ENCODE results near the gene DGKA. TPM values are rescaled to one million over a fixed set of nuclear protein-coding genes. Genes with fewer than 3 reads are reported as not detected.

DGKA gene
- total RNA-seq, 1 donor from 2014 or later = 6.8 TPM

- H3K4me1 ChIP-seq (ENCODE audit: control insufficient read depth in 3 of 3, insufficient read depth in 3 of 3, low read length in 3 of 3) = peaks cover 3 to 9% (median 9%) of the 10 kb centered on the region in 3 donors
- H3K27me3 ChIP-seq (ENCODE audit: control insufficient read depth in 3 of 3, insufficient read depth in 3 of 3, low read length in 3 of 3) = no peaks in the 10 kb centered on the region
- no peaks in the 10 kb centered on the region for H3K9me3 ChIP-seq (ENCODE audit: control insufficient read depth in 3 of 3, low read length in 3 of 3)
- no peak overlapping the region for H3K27ac ChIP-seq (ENCODE audit: low read depth, low read length)
- peak overlapping the region in 2 of 3 donors; percentile 2 to 71 for H3K9ac ChIP-seq (ENCODE audit: low read depth in 1 of 3, low read length in 3 of 3)
- peak overlapping the region; percentile 53 to 54 (median 54) for H3K4me3 ChIP-seq (ENCODE audit: low read length in 3 of 3)
- H3K36me3 ChIP-seq (ENCODE audit: control insufficient read depth in 3 of 3, insufficient read depth in 3 of 3, low read length in 3 of 3) = peaks cover 0 to 6% (median 0%) of the 10 kb centered on the region in 3 donors
Observed at GRCh38 chr12:55940065-55940732, 9.2 kb downstream of the DGKA start.

GRCh38 chr12:55942055-55942454 is 11.1 kb downstream of the DGKA start:
- H3K27me3 ChIP-seq (ENCODE audit: control insufficient read depth in 3 of 3, insufficient read depth in 3 of 3, low read length in 3 of 3) = no peaks in the 10 kb centered on the region
- no peak overlapping the region for H3K27ac ChIP-seq (ENCODE audit: low read depth, low read length)
- H3K36me3 ChIP-seq (ENCODE audit: control insufficient read depth in 3 of 3, insufficient read depth in 3 of 3, low read length in 3 of 3) = peaks cover 0 to 6% (median 0%) of the 10 kb centered on the region in 3 donors
- peaks cover 3 to 9% (median 9%) of the 10 kb centered on the region in 3 donors for H3K4me1 ChIP-seq (ENCODE audit: control insufficient read depth in 3 of 3, insufficient read depth in 3 of 3, low read length in 3 of 3)
- no peaks in the 10 kb centered on the region for H3K9me3 ChIP-seq (ENCODE audit: control insufficient read depth in 3 of 3, low read length in 3 of 3)
- no peak overlapping the region for H3K9ac ChIP-seq (ENCODE audit: low read depth in 1 of 3, low read length in 3 of 3)
- H3K4me3 ChIP-seq (ENCODE audit: low read length in 3 of 3) = no peak overlapping the region

- no peaks in the 10 kb centered on the region for H3K27me3 ChIP-seq (ENCODE audit: control insufficient read depth in 3 of 3, insufficient read depth in 3 of 3, low read length in 3 of 3)
- no peak overlapping the region for H3K27ac ChIP-seq (ENCODE audit: low read depth, low read length)
- no peak overlapping the region for H3K9ac ChIP-seq (ENCODE audit: low read depth in 1 of 3, low read length in 3 of 3)
- no peaks in the 10 kb centered on the region for H3K9me3 ChIP-seq (ENCODE audit: control insufficient read depth in 3 of 3, low read length in 3 of 3)
- H3K4me1 ChIP-seq (ENCODE audit: control insufficient read depth in 3 of 3, insufficient read depth in 3 of 3, low read length in 3 of 3) = peaks cover 3 to 9% (median 9%) of the 10 kb centered on the region in 3 donors
- H3K36me3 ChIP-seq (ENCODE audit: control insufficient read depth in 3 of 3, insufficient read depth in 3 of 3, low read length in 3 of 3) = peaks cover 0 to 6% (median 0%) of the 10 kb centered on the region in 3 donors
- no peak overlapping the region for H3K4me3 ChIP-seq (ENCODE audit: low read length in 3 of 3)
Observed at GRCh38 chr12:55942577-55943136, 11.7 kb downstream of the DGKA start.

- H3K36me3 ChIP-seq (ENCODE audit: control insufficient read depth in 3 of 3, insufficient read depth in 3 of 3, low read length in 3 of 3) = peaks cover 0 to 6% (median 0%) of the 10 kb centered on the region in 3 donors
Observed at GRCh38 chr12:55946553-55946952, 15.6 kb downstream of the DGKA start.

GRCh38 chr12:55955344-55955743 is 24.4 kb downstream of the DGKA start:
- H3K9ac ChIP-seq (ENCODE audit: low read depth in 1 of 3, low read length in 3 of 3) = no peak overlapping the region
- H3K9me3 ChIP-seq (ENCODE audit: control insufficient read depth in 3 of 3, low read length in 3 of 3) = no peaks in the 10 kb centered on the region
- no peak overlapping the region for H3K4me3 ChIP-seq (ENCODE audit: low read length in 3 of 3)
- H3K4me1 ChIP-seq (ENCODE audit: control insufficient read depth in 3 of 3, insufficient read depth in 3 of 3, low read length in 3 of 3) = no peaks in the 10 kb centered on the region
- H3K27ac ChIP-seq (ENCODE audit: low read depth, low read length) = no peak overlapping the region
- no peaks in the 10 kb centered on the region for H3K27me3 ChIP-seq (ENCODE audit: control insufficient read depth in 3 of 3, insufficient read depth in 3 of 3, low read length in 3 of 3)
- H3K36me3 ChIP-seq (ENCODE audit: control insufficient read depth in 3 of 3, insufficient read depth in 3 of 3, low read length in 3 of 3) = peaks cover 0 to 18% (median 0%) of the 10 kb centered on the region in 3 donors

More at GRCh38 chr12:55946553-55946952, 15.6 kb downstream of the DGKA start:
- no peaks in the 10 kb centered on the region for H3K27me3 ChIP-seq (ENCODE audit: control insufficient read depth in 3 of 3, insufficient read depth in 3 of 3, low read length in 3 of 3)
- H3K4me1 ChIP-seq (ENCODE audit: control insufficient read depth in 3 of 3, insufficient read depth in 3 of 3, low read length in 3 of 3) = no peaks in the 10 kb centered on the region
- no peak overlapping the region for H3K4me3 ChIP-seq (ENCODE audit: low read length in 3 of 3)
- H3K9me3 ChIP-seq (ENCODE audit: control insufficient read depth in 3 of 3, low read length in 3 of 3) = no peaks in the 10 kb centered on the region
- no peak overlapping the region for H3K9ac ChIP-seq (ENCODE audit: low read depth in 1 of 3, low read length in 3 of 3)
- no peak overlapping the region for H3K27ac ChIP-seq (ENCODE audit: low read depth, low read length)

- H3K9ac ChIP-seq (ENCODE audit: low read depth in 1 of 3, low read length in 3 of 3) = no peak overlapping the region
- H3K36me3 ChIP-seq (ENCODE audit: control insufficient read depth in 3 of 3, insufficient read depth in 3 of 3, low read length in 3 of 3) = peaks cover 0 to 18% (median 0%) of the 10 kb centered on the region in 3 donors
- H3K4me3 ChIP-seq (ENCODE audit: low read length in 3 of 3) = no peak overlapping the region
- H3K27me3 ChIP-seq (ENCODE audit: control insufficient read depth in 3 of 3, insufficient read depth in 3 of 3, low read length in 3 of 3) = no peaks in the 10 kb centered on the region
- no peaks in the 10 kb centered on the region for H3K4me1 ChIP-seq (ENCODE audit: control insufficient read depth in 3 of 3, insufficient read depth in 3 of 3, low read length in 3 of 3)
- no peaks in the 10 kb centered on the region for H3K9me3 ChIP-seq (ENCODE audit: control insufficient read depth in 3 of 3, low read length in 3 of 3)
- H3K27ac ChIP-seq (ENCODE audit: low read depth, low read length) = no peak overlapping the region
Observed at GRCh38 chr12:55955800-55956508, 25.0 kb downstream of the DGKA start.

GRCh38 chr12:55957106-55957859 is 26.3 kb downstream of the DGKA start:
- Histone ChIP-seq H3K9ac (ENCODE audit: low read depth in 1 of 3, low read length in 3 of 3) (no peak overlapping the region), H3K36me3 (ENCODE audit: control insufficient read depth in 3 of 3, insufficient read depth in 3 of 3, low read length in 3 of 3) (peaks cover 0 to 11% (median 0%) of the 10 kb centered on the region in 3 donors), H3K4me3 (ENCODE audit: low read length in 3 of 3) (no peak overlapping the region), H3K27me3 (ENCODE audit: control insufficient read depth in 3 of 3, insufficient read depth in 3 of 3, low read length in 3 of 3) (no peaks in the 10 kb centered on the region), H3K27ac (ENCODE audit: low read depth, low read length) (no peak overlapping the region), H3K4me1 (ENCODE audit: control insufficient read depth in 3 of 3, insufficient read depth in 3 of 3, low read length in 3 of 3) (no peaks in the 10 kb centered on the region), H3K9me3 (ENCODE audit: control insufficient read depth in 3 of 3, low read length in 3 of 3) (no peaks in the 10 kb centered on the region)

- H3K27me3 ChIP-seq (ENCODE audit: control insufficient read depth in 3 of 3, insufficient read depth in 3 of 3, low read length in 3 of 3) = no peaks in the 10 kb centered on the region
- no peak overlapping the region for H3K9ac ChIP-seq (ENCODE audit: low read depth in 1 of 3, low read length in 3 of 3)
- no peak overlapping the region for H3K27ac ChIP-seq (ENCODE audit: low read depth, low read length)
- peaks cover 9 to 14% (median 12%) of the 10 kb centered on the region in 3 donors for H3K4me1 ChIP-seq (ENCODE audit: control insufficient read depth in 3 of 3, insufficient read depth in 3 of 3, low read length in 3 of 3)
- H3K36me3 ChIP-seq (ENCODE audit: control insufficient read depth in 3 of 3, insufficient read depth in 3 of 3, low read length in 3 of 3) = no peaks in the 10 kb centered on the region
- H3K9me3 ChIP-seq (ENCODE audit: control insufficient read depth in 3 of 3, low read length in 3 of 3) = no peaks in the 10 kb centered on the region
- H3K4me3 ChIP-seq (ENCODE audit: low read length in 3 of 3) = no peak overlapping the region
Observed at GRCh38 chr12:55963760-55964159, 32.8 kb downstream of the DGKA start.

- no peak overlapping the region for H3K4me3 ChIP-seq (ENCODE audit: low read length in 3 of 3)
- peaks cover 9 to 14% (median 12%) of the 10 kb centered on the region in 3 donors for H3K4me1 ChIP-seq (ENCODE audit: control insufficient read depth in 3 of 3, insufficient read depth in 3 of 3, low read length in 3 of 3)
- peaks cover 0 to 2% (median 0%) of the 10 kb centered on the region in 3 donors for H3K36me3 ChIP-seq (ENCODE audit: control insufficient read depth in 3 of 3, insufficient read depth in 3 of 3, low read length in 3 of 3)
- H3K27ac ChIP-seq (ENCODE audit: low read depth, low read length) = no peak overlapping the region
- no peaks in the 10 kb centered on the region for H3K9me3 ChIP-seq (ENCODE audit: control insufficient read depth in 3 of 3, low read length in 3 of 3)
- no peak overlapping the region for H3K9ac ChIP-seq (ENCODE audit: low read depth in 1 of 3, low read length in 3 of 3)
- H3K27me3 ChIP-seq (ENCODE audit: control insufficient read depth in 3 of 3, insufficient read depth in 3 of 3, low read length in 3 of 3) = no peaks in the 10 kb centered on the region
Observed at GRCh38 chr12:55965240-55965639, 34.3 kb downstream of the DGKA start.

All from skeletal muscle tissue (tissue), 4 donors.